Esophagus squamous epithelium (tissue), 5 donors: ENCODE results near the gene PCDHGA6. TPM values are rescaled to one million over a fixed set of nuclear protein-coding genes. Genes with fewer than 3 reads are reported as not detected.
A peak's percentile ranks its signal among the peaks of the same experiment; 100 is the strongest.

Experiments
- DNase-seq: peaks from one replicate; lab custom pipeline; 2025; lab: John Stamatoyannopoulos, UW
- H3K27ac ChIP-seq, 4 donors: fragments of 200-600 bp; sonication (generic); one replicate each; pipeline ENCODE4 v1.5.1; 2016 to 2019; ENCODE audit warnings: mild to moderate bottlenecking in 1 of 4
- H3K27me3 ChIP-seq, 4 donors: fragments of 200-600 bp; sonication (generic); 1 replicate in 3 of 4; 2 replicates in 1 of 4; pipeline versions ENCODE4 v1.5.1 to v1.6.0; 2017 to 2021; ENCODE audit warnings: antibody characterized with exemption in 1 of 4
- H3K36me3 ChIP-seq, 3 donors: fragments of 200-600 bp; sonication (generic); one replicate each; pipeline ENCODE4 v1.5.1; 2016 to 2019
- H3K4me1 ChIP-seq, 3 donors: fragments of 200-600 bp; sonication (generic); one replicate each; pipeline ENCODE4 v1.5.1; 2017 to 2019
- H3K4me3 ChIP-seq, 4 donors: fragments of 200-600 bp; sonication (generic); 1 replicate in 3 of 4; 2 replicates in 1 of 4; pipeline ENCODE4 v1.5.1; 2016 to 2019; ENCODE audit warnings: mild to moderate bottlenecking in 2 of 4, moderate library complexity in 1 of 4
- H3K9me3 ChIP-seq, 3 donors: fragments of 200-600 bp; sonication (generic); one replicate each; pipeline ENCODE4 v1.5.1; 2016 to 2019
- CTCF ChIP-seq, 6 experiments: fragments of 450-650 bp in 4 of 6; fragments of 200-600 bp in 2 of 6; sonication (generic) in 2 of 6; IDR thresholded peaks; one replicate each; pipeline ENCODE4 v1.5.1; 2016 to 2019; ENCODE audit warnings: antibody characterized with exemption in 6 of 6, mild to moderate bottlenecking in 4 of 6, moderate library complexity in 4 of 6
- POLR2A ChIP-seq, 4 donors: fragments of 450-650 bp; IDR thresholded peaks; one replicate each; pipeline ENCODE4 v1.6.1; 2017; ENCODE audit warnings: antibody characterized with exemption in 4 of 4, mild to moderate bottlenecking in 4 of 4, moderate library complexity in 3 of 4
- WGBS, 2 donors: methylation state at CpG; one replicate each; pipeline ENCODE4 v1.1.5; 2018; 5-methylcytosine and 5-hydroxymethylcytosine counted together
- intact Hi-C: fragments of 100-400 bp; cut with DNase I; formaldehyde crosslinking; loops from one replicate; pipeline ENCODE4 v1.15.0; 2022
- total RNA-seq, 4 donors: library from RNA; depleted of rRNA; stranded (reverse); fragments of >200 nt; gene quantifications; one replicate each; pipeline ENCODE4 v1.1.0, GENCODE V29; 2016
- donor health status: DM: yes; HTN: yes; CAD: no.

Gene PCDHGA6
- total RNA-seq, 4 donors from 2014 or later, result 0.76 to 2.9 (median 2.0) TPM

GRCh38 chr5:141355641-141356040 is 18.1 kb upstream of the PCDHGA6 start:
- Histone ChIP-seq H3K4me3 (peak overlapping the region in 2 of 4 donors; percentile 26 to 47), H3K36me3 (no peaks in the 10 kb centered on the region), H3K4me1 (no peaks in the 10 kb centered on the region), H3K27ac (no peak overlapping the region), H3K9me3 (peaks cover 5 to 98% (median 76%) of the 10 kb centered on the region in 3 donors), H3K27me3 (peaks cover 0 to 43% (median 0%) of the 10 kb centered on the region in 4 donors)
- 73 to 75% methylated on average over 20 to 24 of the region's 24 CpGs for WGBS, 2 donors
- no peak for TF ChIP-seq POLR2A (IDR thresholded peaks at IDR 0.05)
- TF ChIP-seq CTCF (IDR thresholded peaks at IDR 0.05), result no peak
- DNase-seq, result no peak
- intact Hi-C loops, result no loop called here

GRCh38 chr5:141356133-141356532 is 17.6 kb upstream of the PCDHGA6 start:
- TF ChIP-seq POLR2A (IDR thresholded peaks at IDR 0.05) (no peak), CTCF (IDR thresholded peaks at IDR 0.05) (no peak)
- Histone ChIP-seq H3K27ac (no peak overlapping the region), H3K4me3 (no peak overlapping the region), H3K9me3 (peaks cover 5 to 98% (median 76%) of the 10 kb centered on the region in 3 donors), H3K36me3 (no peaks in the 10 kb centered on the region), H3K4me1 (no peaks in the 10 kb centered on the region), H3K27me3 (peaks cover 0 to 43% (median 0%) of the 10 kb centered on the region in 4 donors)
- 67 to 69% methylated on average over 4 to 5 of the region's 5 CpGs for WGBS, 2 donors
- intact Hi-C loops, result no loop called here
- no peak for DNase-seq

- DNase-seq, result no peak
- no peak for TF ChIP-seq POLR2A (IDR thresholded peaks at IDR 0.05)
- TF ChIP-seq CTCF (IDR thresholded peaks at IDR 0.05), result no peak
- Histone ChIP-seq H3K9me3 (peaks cover 5 to 98% (median 76%) of the 10 kb centered on the region in 3 donors), H3K27ac (no peak overlapping the region), H3K4me3 (peak overlapping the region in 1 of 4 donors; percentile 16), H3K36me3 (no peaks in the 10 kb centered on the region), H3K4me1 (no peaks in the 10 kb centered on the region), H3K27me3 (peaks cover 0 to 43% (median 0%) of the 10 kb centered on the region in 4 donors)
- 65% methylated on average over 12 of the region's 19 CpGs; no CpG with 5 or more reads in 1 of the 2 donors for WGBS, 2 donors
- intact Hi-C loops, result no loop called here
These were observed 16.7 kb upstream of the PCDHGA6 start for GRCh38 chr5:141356950-141357349.

- peaks cover 5 to 100% (median 82%) of the 10 kb centered on the region in 3 donors for H3K9me3 ChIP-seq
- no peaks in the 10 kb centered on the region for H3K4me1 ChIP-seq
- H3K4me3 ChIP-seq, result peak within 1 kb of the TSS in 3 of 4 donors; percentile 23 to 52 (median 31)
- no peaks in the 10 kb centered on the region for H3K36me3 ChIP-seq
- no peak for DNase-seq
- 28 to 29% methylated on average over 20 to 21 of the region's 24 CpGs for WGBS, 2 donors
- TF ChIP-seq POLR2A (IDR thresholded peaks at IDR 0.05) (no peak), CTCF (IDR thresholded peaks at IDR 0.05) (peak in 1 of 6 experiments; percentile 19)
- H3K27me3 ChIP-seq, result peaks cover 0 to 62% (median 0%) of the 10 kb centered on the region in 4 donors
- no peak within 1 kb of the TSS for H3K27ac ChIP-seq
- intact Hi-C loops, result no loop called here
These were observed 13.8 kb upstream of the PCDHGA6 start, which contains the start of gene PCDHGB2 for GRCh38 chr5:141359790-141360426. TSS of gene PCDHGB2 (plus strand) at chr5:141359994. CDS start at chr5:141360136, 142 bp downstream.

DNA sequence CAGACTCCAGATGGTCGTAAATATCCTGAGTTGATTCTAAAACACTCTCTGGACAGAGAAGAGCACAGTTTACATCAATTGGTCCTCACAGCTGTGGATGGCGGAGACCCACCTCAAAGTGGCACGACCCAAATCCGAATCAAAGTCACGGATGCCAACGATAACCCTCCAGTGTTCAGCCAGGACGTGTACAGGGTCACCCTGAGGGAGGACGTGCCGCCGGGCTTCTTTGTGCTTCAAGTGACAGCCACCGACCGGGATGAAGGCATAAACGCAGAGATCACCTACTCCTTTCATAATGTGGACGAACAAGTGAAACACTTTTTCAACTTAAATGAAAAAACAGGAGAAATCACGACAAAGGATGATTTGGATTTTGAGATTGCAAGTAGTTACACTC is 13.0 kb upstream of the PCDHGA6 start:
- Histone ChIP-seq H3K27me3 (peaks cover 0 to 66% (median 0%) of the 10 kb centered on the region in 4 donors), H3K36me3 (no peaks in the 10 kb centered on the region), H3K9me3 (peaks cover 5 to 100% (median 82%) of the 10 kb centered on the region in 3 donors), H3K4me3 (peak overlapping the region in 1 of 4 donors; percentile 52), H3K4me1 (no peaks in the 10 kb centered on the region), H3K27ac (no peak overlapping the region)
- TF ChIP-seq POLR2A (IDR thresholded peaks at IDR 0.05), result no peak
- TF ChIP-seq CTCF (IDR thresholded peaks at IDR 0.05), result no peak
- no peak for DNase-seq
- WGBS, 2 donors, result 55 to 61% methylated on average over 15 of the region's 15 CpGs
- intact Hi-C loops, result no loop called here
